IMR-90 (cell line): Measurements from ENCODE around the gene CLIC5. TPM values are rescaled to one million over a fixed set of nuclear protein-coding genes. Genes with fewer than 3 reads are reported as not detected.

Source experiments
- ATAC-seq: fragments of 200-7000 bp; cut with Tn5 transposase; 2 replicates; pipeline ENCODE4 v1.9.1; 2020; ENCODE audit warnings: low read depth, mild to moderate bottlenecking, moderate library complexity
- BruUV-seq: library from RNA; stranded (reverse); fragments of 400-500 nt; replicated peaks from 2 replicates; lab custom pipeline; 2021; lab: Mats Ljungman, UMichigan
- CTCF ChIA-PET: fragments of 300-600 bp; formaldehyde crosslinking; extraction: SDS; loops from one replicate; lab custom pipeline; 2021; ENCODE audit warnings: antibody characterized with exemption; lab: Yijun Ruan, JAX
- POLR2A ChIA-PET: fragments of 300-600 bp; sonication (Branson Sonifier 250); formaldehyde crosslinking; loops from one replicate; lab custom pipeline; 2022; ENCODE audit warnings: antibody characterized with exemption; ENCODE audit not compliant: unreplicated experiment; lab: Charles Lee
- DNase-seq: peaks from one replicate; pipeline ENCODE4 v3.0.0; 2013
- H2AFZ ChIP-seq: replicated peaks from 2 replicates; pipeline ENCODE3; 2013; ENCODE audit warnings: low read length, mild to moderate bottlenecking; ENCODE audit not compliant: poor library complexity
- H2AK5ac ChIP-seq: 2 replicates; pipeline ENCODE4 v1.6.1; 2013; ENCODE audit warnings: low read depth, low read length, inconsistent platforms
- H2AK9ac ChIP-seq: replicated peaks from 2 replicates; pipeline ENCODE3; 2013; ENCODE audit warnings: mild to moderate bottlenecking, low read depth, low read length, moderate library complexity; ENCODE audit not compliant: poor library complexity
- H2BK120ac ChIP-seq: 2 replicates; pipeline ENCODE4 v1.6.1; 2013; ENCODE audit warnings: low read depth, low read length, inconsistent platforms
- H2BK15ac ChIP-seq: 3 replicates; pipeline ENCODE4 v1.6.1; 2013; ENCODE audit warnings: low read depth, low read length, inconsistent platforms
- H2BK20ac ChIP-seq: 2 replicates; pipeline ENCODE4 v1.6.1; 2013; ENCODE audit warnings: low read depth, mild to moderate bottlenecking, inconsistent platforms, low read length, moderate library complexity
- H2BK5ac ChIP-seq: 2 replicates; pipeline ENCODE4 v1.6.1; 2013; ENCODE audit warnings: mild to moderate bottlenecking, low read depth, low read length, inconsistent platforms; ENCODE audit not compliant: poor library complexity, severe bottlenecking
- H3K14ac ChIP-seq: replicated peaks from 2 replicates; pipeline ENCODE4 v1.6.1; 2013; ENCODE audit warnings: low read depth, low read length, inconsistent platforms
- H3K18ac ChIP-seq: 2 replicates; pipeline ENCODE4 v1.6.1; 2013; ENCODE audit warnings: low read depth, low read length, control low read depth
- H3K23ac ChIP-seq: 2 replicates; pipeline ENCODE4 v1.6.1; 2013; ENCODE audit warnings: low read depth, low read length, inconsistent platforms
- H3K27ac ChIP-seq: 2 replicates; pipeline ENCODE4 v1.5.1; 2013; ENCODE audit warnings: mild to moderate bottlenecking, control low read depth, low read length; ENCODE audit not compliant: insufficient read depth
- H3K27me3 ChIP-seq: 2 replicates; pipeline ENCODE4 v1.6.1; 2013; ENCODE audit warnings: low read length; ENCODE audit not compliant: control insufficient read depth, insufficient read depth
- H3K36me3 ChIP-seq: 2 replicates; pipeline ENCODE4 v1.6.1; 2013; ENCODE audit warnings: low read length, mixed read lengths; ENCODE audit not compliant: control insufficient read depth, insufficient read depth
- H3K4ac ChIP-seq: 2 replicates; pipeline ENCODE4 v1.6.1; 2013; ENCODE audit warnings: low read depth, low read length, inconsistent platforms
- H3K4me1 ChIP-seq: 2 replicates; pipeline ENCODE4 v1.6.1; 2013; ENCODE audit warnings: low read length, mixed read lengths; ENCODE audit not compliant: control insufficient read depth, insufficient read depth
- H3K4me2 ChIP-seq: 2 replicates; pipeline ENCODE4 v1.6.1; 2013; ENCODE audit warnings: low read depth, mild to moderate bottlenecking, control low read depth, low read length, moderate library complexity
- H3K4me3 ChIP-seq: 2 replicates; pipeline ENCODE4 v1.5.1; 2013; ENCODE audit warnings: low read depth, mild to moderate bottlenecking, control low read depth, low read length, moderate library complexity; ENCODE audit not compliant: insufficient read depth
- H3K56ac ChIP-seq: 2 replicates; pipeline ENCODE4 v1.6.1; 2013; ENCODE audit warnings: low read length, inconsistent platforms; ENCODE audit not compliant: insufficient read depth; ENCODE audit errors: extremely low read depth
- H3K79me1 ChIP-seq, 2 experiments: 2 replicates each; pipeline ENCODE4 v1.6.1; 2013; ENCODE audit warnings: low read length in 2 of 2, inconsistent platforms in 1 of 2, low read depth in 1 of 2
- H3K9ac ChIP-seq: 2 replicates; pipeline ENCODE4 v1.6.1; 2013; ENCODE audit warnings: low read depth, low read length, control low read depth
- H3K9me1 ChIP-seq: 2 replicates; pipeline ENCODE4 v1.6.1; 2013; ENCODE audit warnings: low read length, inconsistent platforms; ENCODE audit not compliant: insufficient read depth
- H3K9me3 ChIP-seq: 2 replicates; pipeline ENCODE4 v1.6.1; 2013; ENCODE audit warnings: low read length; ENCODE audit not compliant: control insufficient read depth, insufficient read depth
- H4K20me1 ChIP-seq: 2 replicates; pipeline ENCODE4 v1.6.1; 2013; ENCODE audit warnings: low read length, inconsistent platforms; ENCODE audit not compliant: insufficient read depth
- H4K5ac ChIP-seq: 2 replicates; pipeline ENCODE4 v1.6.1; 2013; ENCODE audit warnings: mild to moderate bottlenecking, low read depth, low read length, control low read depth
- H4K8ac ChIP-seq, 2 experiments: 2 replicates each; pipeline ENCODE4 v1.6.1; 2013; ENCODE audit warnings: low read depth in 2 of 2, low read length in 2 of 2, control low read depth in 1 of 2, inconsistent platforms in 1 of 2
- H4K91ac ChIP-seq: 2 replicates; pipeline ENCODE4 v1.6.1; 2013; ENCODE audit warnings: low read depth, low read length, inconsistent platforms; ENCODE audit not compliant: insufficient read depth
- BHLHE40 ChIP-seq: fragments of 150-350 bp; IDR thresholded peaks from 2 replicates; pipeline ENCODE4 v1.6.1; 2016; ENCODE audit warnings: mild to moderate bottlenecking, low read depth, low read length
- ELK1 ChIP-seq: fragments of 150-350 bp; IDR thresholded peaks from 2 replicates; pipeline ENCODE4 v1.6.1; 2016; ENCODE audit warnings: low read depth, mild to moderate bottlenecking, low read length, moderate library complexity, borderline replicate concordance
- FOS ChIP-seq: fragments of 150-350 bp; IDR thresholded peaks from 2 replicates; pipeline ENCODE4 v1.6.1; 2016; ENCODE audit warnings: low read depth, low read length
- MAFK ChIP-seq: IDR thresholded peaks from 2 replicates; pipeline ENCODE4 v1.6.1; 2012; ENCODE audit warnings: low read depth, low read length, improper control_type of control experiment
- RFX5 ChIP-seq: IDR thresholded peaks from 2 replicates; pipeline ENCODE4 v1.8.0; 2012; ENCODE audit warnings: low read depth, mild to moderate bottlenecking, low read length, moderate library complexity
- SMC3 ChIP-seq: fragments of 150-350 bp; IDR thresholded peaks from 2 replicates; pipeline ENCODE4 v1.6.1; 2016; ENCODE audit warnings: low read depth, mild to moderate bottlenecking, antibody characterized with exemption, low read length, moderate library complexity
- WGBS, 2 experiments: methylation state at CpG; one replicate each; pipeline versions ENCODE4 v1.1.5 to v1.1.7; 2013; ENCODE audit warnings: missing lambda C conversion rate in 2 of 2; ENCODE audit not compliant: insufficient read length in 1 of 2; ENCODE audit errors: extremely low coverage in 2 of 2; 5-methylcytosine and 5-hydroxymethylcytosine counted together
- dilution Hi-C: fragments of 300-500 bp; cut with HindIII; formaldehyde crosslinking; loops from one replicate; pipeline ENCODE4 v1.14.3; 2018; ENCODE audit warnings: low sequenced_read_pairs; ENCODE audit not compliant: unreplicated experiment
- in situ Hi-C: fragments of 300-500 bp; cut with MboI; formaldehyde crosslinking; loops from 3 replicates; pipeline ENCODE4 v1.14.3; 2019; ENCODE audit warnings: low sequenced_read_pairs, inconsistent platforms, mixed read lengths
- intact Hi-C: fragments of 100-400 bp; cut with micrococcal nuclease; formaldehyde crosslinking; loops from 2 replicates; pipeline ENCODE4 v1.10.0; 2022
- polyA plus RNA-seq, 3 experiments: library from polyadenylated mRNA; depleted of rRNA; stranded (reverse); fragments of >200 nt; gene quantifications; 2 replicates each; pipeline ENCODE4 v1.2.3, GENCODE V29; 2012; ENCODE audit warnings: low replicate concordance in 1 of 3
- total RNA-seq: library from RNA; depleted of rRNA; stranded (reverse); fragments of >200 nt; gene quantifications from 2 replicates; pipeline ENCODE4 v1.2.3, GENCODE V29; 2012

CLIC5 gene
- total and polyA plus RNA-seq, 2 of the 4 experiments (the other 2 are of a cell fraction), result not detected

GRCh38 chr6:45836438-45836824 lies 179.2 kb downstream of the CLIC5 start:
- H3K4me2 ChIP-seq, result no peak overlapping the region
- H2BK5ac ChIP-seq, result no peak overlapping the region
- H2AK5ac ChIP-seq, result no peak overlapping the region
- no peak overlapping the region for H3K56ac ChIP-seq
- ChIA-PET POLR2A (no interaction called here), CTCF (no interaction called here)
- no peak overlapping the region for H2BK120ac ChIP-seq
- no peak overlapping the region for H3K4me3 ChIP-seq
- no peak for ATAC-seq
- H4K91ac ChIP-seq, result no peak overlapping the region
- no peaks in the 10 kb centered on the region for H3K9me3 ChIP-seq
- H3K9ac ChIP-seq, result no peak overlapping the region
- BruUV-seq, result no TSS peak
- TF ChIP-seq MAFK (no peak), ELK1 (no peak), FOS (no peak), RFX5 (no peak), BHLHE40 (no peak), SMC3 (no peak)
- no peak overlapping the region for H3K27ac ChIP-seq
- H3K14ac ChIP-seq, result no peak overlapping the region
- H3K4ac ChIP-seq, result no peak overlapping the region
- no peak overlapping the region for H4K5ac ChIP-seq
- H3K27me3 ChIP-seq, result peaks cover 15% of the 10 kb centered on the region
- H4K8ac ChIP-seq, result no peak overlapping the region
- H2BK15ac ChIP-seq, result no peak overlapping the region
- H3K79me1 ChIP-seq, result no peaks in the 10 kb centered on the region
- no peak overlapping the region for H3K18ac ChIP-seq
- H3K4me1 ChIP-seq, result no peaks in the 10 kb centered on the region
- no peak overlapping the region for H2AFZ ChIP-seq
- no peak overlapping the region for H3K23ac ChIP-seq
- H2BK20ac ChIP-seq, result no peak overlapping the region
- no peaks in the 10 kb centered on the region for H3K9me1 ChIP-seq
- no peaks in the 10 kb centered on the region for H4K20me1 ChIP-seq
- no peaks in the 10 kb centered on the region for H3K36me3 ChIP-seq
- WGBS, 2 experiments, result no CpG with 5 or more reads among the region's 4 CpGs
- H2AK9ac ChIP-seq, result no peak overlapping the region
- DNase-seq, result no peak
- intact Hi-C loops, result no loop called here
- dilution Hi-C loops, result no loop called here
- in situ Hi-C loops, result no loop called here
